ENCODE results near the gene CHRNG. TPM values are rescaled to one million over a fixed set of nuclear protein-coding genes. Genes with fewer than 3 reads are reported as not detected.

The CHRNG gene
- total and polyA plus RNA-seq, 4 experiments from 2014 or later = not detected

DNA sequence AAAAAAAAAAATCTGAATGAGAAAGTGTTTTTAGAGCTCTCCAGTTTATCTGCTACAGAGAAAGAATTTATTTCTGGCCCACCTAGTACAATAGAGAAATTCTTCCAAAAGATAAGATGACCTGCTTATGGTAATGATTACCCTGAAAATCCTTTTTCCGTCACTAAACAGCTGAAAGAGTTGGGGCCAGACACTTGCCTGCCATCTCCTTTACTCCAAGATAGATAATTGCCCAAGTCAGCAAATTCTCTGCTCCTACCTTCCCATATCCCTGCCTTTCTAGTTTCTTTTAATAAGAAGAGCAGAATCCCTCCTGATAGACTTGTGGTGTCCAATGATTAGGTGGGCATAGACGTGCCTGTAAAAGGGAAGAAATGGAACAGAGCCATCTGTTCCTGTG, 39.1 kb downstream of the CHRNG start:
- no peaks in the 10 kb centered on the region for H3K4me1 ChIP-seq (ENCODE audit: insufficient read depth, low read length)
- no peaks in the 10 kb centered on the region for H3K9me3 ChIP-seq (ENCODE audit: control insufficient read depth in 1 of 2, low read length in 2 of 2)
- H3K27me3 ChIP-seq (ENCODE audit: insufficient read depth, low read length) = no peaks in the 10 kb centered on the region
- H3K36me3 ChIP-seq (ENCODE audit: insufficient read depth, low read length) = peaks cover 23% of the 10 kb centered on the region
- peaks cover 0 to 2% (median 0%) of the 10 kb centered on the region in 4 donors for H3K4me1 Mint-ChIP-seq
- H3K27ac ChIP-seq (ENCODE audit: low read depth, low read length) = no peak overlapping the region
- DNase-seq = no peak
- intact Hi-C loops (cut with micrococcal nuclease) = no loop called here
- H3K36me3 Mint-ChIP-seq = peaks cover 67 to 76% of the 10 kb centered on the region in 2 donors
- no peaks in the 10 kb centered on the region for H3K27me3 Mint-ChIP-seq
- ChIA-PET CTCF (ENCODE audit: partially characterized antibody) (interaction anchor here (1.5 kb wide), 1 partner anchor 8 kb away, joined by 3 read pairs; no protein-coding TSS in a partner anchor), POLR2A (ENCODE audit: partially characterized antibody) (no interaction called here)
- H3K9me3 Mint-ChIP-seq = peaks cover 0 to 2% (median 0%) of the 10 kb centered on the region in 8 donors
- H3K27ac Mint-ChIP-seq = no peak overlapping the region
- H3K4me3 ChIP-seq (ENCODE audit: low read length in 2 of 2) = no peak overlapping the region
- H3K4me3 Mint-ChIP-seq = no peak overlapping the region

DNA sequence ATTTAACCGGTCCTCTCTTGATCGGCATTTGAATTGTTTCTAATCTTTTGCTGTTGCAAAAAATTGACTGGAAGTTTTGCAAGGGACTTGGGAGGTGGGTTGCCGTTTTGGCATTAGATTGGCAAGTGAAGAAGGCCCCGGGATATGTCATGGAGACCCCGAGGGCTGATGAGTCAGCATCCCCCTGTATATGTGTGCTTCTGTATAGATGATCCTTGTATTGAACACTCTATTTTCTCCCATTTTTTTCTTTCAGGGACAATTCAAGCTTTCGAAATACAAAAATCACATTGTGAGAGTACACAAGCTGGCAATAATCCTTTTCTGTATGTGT, 41.1 kb downstream of the CHRNG start:
- Histone ChIP-seq H3K36me3 (ENCODE audit: insufficient read depth, low read length) (peaks cover 14% of the 10 kb centered on the region), H3K4me3 (ENCODE audit: low read length in 2 of 2) (no peak overlapping the region), H3K27ac (ENCODE audit: low read depth, low read length) (no peak overlapping the region), H3K27me3 (ENCODE audit: insufficient read depth, low read length) (no peaks in the 10 kb centered on the region), H3K4me1 (ENCODE audit: insufficient read depth, low read length) (no peaks in the 10 kb centered on the region), H3K9me3 (ENCODE audit: control insufficient read depth in 1 of 2, low read length in 2 of 2) (no peaks in the 10 kb centered on the region)
- peaks cover 0 to 2% (median 0%) of the 10 kb centered on the region in 4 donors for H3K4me1 Mint-ChIP-seq
- peaks cover 0 to 2% (median 0%) of the 10 kb centered on the region in 8 donors for H3K9me3 Mint-ChIP-seq
- H3K36me3 Mint-ChIP-seq = peaks cover 67 to 70% of the 10 kb centered on the region in 2 donors
- ChIA-PET POLR2A (ENCODE audit: partially characterized antibody) (no interaction called here), CTCF (ENCODE audit: partially characterized antibody) (no interaction called here)
- DNase-seq = no peak
- no peak overlapping the region for H3K4me3 Mint-ChIP-seq
- intact Hi-C loops (cut with micrococcal nuclease) = no loop called here
- peak overlapping the region in 1 of 7 donors; percentile 29 for H3K27ac Mint-ChIP-seq
- H3K27me3 Mint-ChIP-seq = no peaks in the 10 kb centered on the region

DNA sequence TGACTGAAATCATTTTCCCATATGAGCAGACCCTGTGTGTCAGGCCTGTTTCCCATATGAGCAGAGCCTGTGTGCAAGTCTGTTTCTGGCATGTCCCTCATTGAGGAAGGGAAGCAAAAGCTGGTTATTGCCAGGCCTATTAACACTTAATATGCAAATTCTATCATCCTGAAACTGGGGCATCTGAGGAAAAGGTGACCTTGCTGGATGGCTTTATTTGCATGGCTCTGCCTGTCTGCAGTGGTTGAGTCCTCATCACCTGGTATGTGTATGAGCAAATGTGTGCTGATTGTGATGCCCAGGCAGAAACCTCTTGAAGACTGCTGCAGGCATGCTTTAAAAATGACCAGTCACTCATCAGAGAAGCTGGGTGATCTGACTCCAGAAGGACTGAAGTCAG, 42.2 kb downstream of the CHRNG start:
- Histone ChIP-seq H3K36me3 (ENCODE audit: insufficient read depth, low read length) (peaks cover 14% of the 10 kb centered on the region), H3K4me3 (ENCODE audit: low read length in 2 of 2) (no peak overlapping the region)

DNA sequence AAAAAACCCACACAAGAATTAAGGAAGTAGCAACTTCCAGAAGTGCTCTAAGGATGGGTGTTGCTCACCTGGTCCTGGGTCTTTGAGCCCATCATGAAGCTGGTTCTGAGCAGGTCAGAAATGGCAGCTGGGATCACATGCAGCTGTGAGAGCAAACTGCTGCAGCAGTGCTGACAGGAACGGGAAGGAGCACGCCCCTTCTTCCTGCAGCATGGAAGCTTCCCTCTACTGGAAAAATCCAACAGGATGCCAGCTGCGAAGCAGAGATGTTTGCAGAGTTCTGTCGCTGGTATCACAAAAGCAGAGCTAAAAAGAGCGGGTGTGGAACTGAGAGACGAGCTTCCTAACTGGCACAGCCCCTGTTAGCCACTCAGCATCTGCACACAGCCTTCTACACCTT, 44.7 kb downstream of the CHRNG start:
- H3K4me1 Mint-ChIP-seq = no peaks in the 10 kb centered on the region
- H3K36me3 Mint-ChIP-seq = peaks cover 49 to 51% of the 10 kb centered on the region in 2 donors
- H3K4me3 Mint-ChIP-seq = no peak overlapping the region
- H3K4me3 ChIP-seq (ENCODE audit: low read length in 2 of 2) = no peak overlapping the region
- intact Hi-C loops (cut with micrococcal nuclease) = no loop called here
- peaks cover 0 to 2% (median 0%) of the 10 kb centered on the region in 8 donors for H3K9me3 Mint-ChIP-seq
- ChIA-PET CTCF (ENCODE audit: partially characterized antibody) (no interaction called here), POLR2A (ENCODE audit: partially characterized antibody) (no interaction called here)
- no peak overlapping the region for H3K27ac ChIP-seq (ENCODE audit: low read depth, low read length)
- H3K4me1 ChIP-seq (ENCODE audit: insufficient read depth, low read length) = no peaks in the 10 kb centered on the region
- H3K27me3 ChIP-seq (ENCODE audit: insufficient read depth, low read length) = no peaks in the 10 kb centered on the region
- peaks cover 14% of the 10 kb centered on the region for H3K36me3 ChIP-seq (ENCODE audit: insufficient read depth, low read length)
- H3K9me3 ChIP-seq (ENCODE audit: control insufficient read depth in 1 of 2, low read length in 2 of 2) = no peaks in the 10 kb centered on the region
- H3K27me3 Mint-ChIP-seq = peaks cover 0 to 1% of the 10 kb centered on the region in 2 donors
- no peak for DNase-seq
- no peak overlapping the region for H3K27ac Mint-ChIP-seq

More for the DNA sequence above, 42.2 kb downstream of the CHRNG start:
- no peak for DNase-seq
- POLR2A ChIA-PET (ENCODE audit: partially characterized antibody) = interaction anchor here (1.3 kb wide), 1 partner anchor 31 kb away, joined by 4 read pairs; the partner anchor contains the start of genes EIF4E2 and TIGD1
- Mint-ChIP-seq H3K36me3 (peaks cover 61 to 63% of the 10 kb centered on the region in 2 donors), H3K27ac (no peak overlapping the region), H3K9me3 (peaks cover 0 to 2% (median 0%) of the 10 kb centered on the region in 8 donors), H3K4me3 (no peak overlapping the region), H3K4me1 (peaks cover 0 to 2% (median 0%) of the 10 kb centered on the region in 4 donors), H3K27me3 (no peaks in the 10 kb centered on the region)
- H3K27me3 ChIP-seq (ENCODE audit: insufficient read depth, low read length) = no peaks in the 10 kb centered on the region
- CTCF ChIA-PET (ENCODE audit: partially characterized antibody) = interaction anchor here (0.6 kb wide), 1 partner anchor 24 kb away, joined by 3 read pairs; no protein-coding TSS in a partner anchor
- H3K9me3 ChIP-seq (ENCODE audit: control insufficient read depth in 1 of 2, low read length in 2 of 2) = no peaks in the 10 kb centered on the region
- H3K27ac ChIP-seq (ENCODE audit: low read depth, low read length) = no peak overlapping the region
- no peaks in the 10 kb centered on the region for H3K4me1 ChIP-seq (ENCODE audit: insufficient read depth, low read length)
- intact Hi-C loops (cut with micrococcal nuclease) = no loop called here

DNA sequence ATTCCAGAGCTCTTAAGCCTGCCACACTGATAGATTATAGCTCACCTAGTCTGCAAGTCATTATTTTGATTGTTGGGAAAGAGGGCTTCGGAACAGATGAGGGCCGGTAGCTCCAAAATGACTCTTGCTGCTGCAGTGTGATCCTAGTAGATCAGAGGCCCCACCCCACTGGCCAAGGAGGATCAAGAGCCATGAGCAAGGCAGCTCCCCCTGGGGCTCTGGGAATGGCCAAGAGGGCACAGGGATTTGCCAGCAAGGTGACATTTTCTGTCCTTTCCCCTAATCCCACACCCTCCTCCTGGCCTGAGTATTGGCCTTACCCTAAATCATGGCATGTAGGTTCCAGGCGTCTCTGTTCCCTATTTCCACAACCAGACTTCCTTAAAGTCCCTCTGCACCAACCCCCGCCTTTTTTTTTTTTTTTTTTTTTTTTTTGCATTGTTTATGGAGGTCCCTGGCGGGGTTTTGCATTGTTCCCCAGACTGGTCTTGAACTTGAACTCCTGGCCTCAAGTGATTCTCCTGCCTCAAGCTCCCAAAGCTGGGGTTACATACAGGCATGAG, 47.5 kb downstream of the CHRNG start:
- peaks cover 0 to 2% (median 0%) of the 10 kb centered on the region in 8 donors for H3K9me3 Mint-ChIP-seq
- peaks cover 29 to 31% of the 10 kb centered on the region in 2 donors for H3K36me3 Mint-ChIP-seq

DNA sequence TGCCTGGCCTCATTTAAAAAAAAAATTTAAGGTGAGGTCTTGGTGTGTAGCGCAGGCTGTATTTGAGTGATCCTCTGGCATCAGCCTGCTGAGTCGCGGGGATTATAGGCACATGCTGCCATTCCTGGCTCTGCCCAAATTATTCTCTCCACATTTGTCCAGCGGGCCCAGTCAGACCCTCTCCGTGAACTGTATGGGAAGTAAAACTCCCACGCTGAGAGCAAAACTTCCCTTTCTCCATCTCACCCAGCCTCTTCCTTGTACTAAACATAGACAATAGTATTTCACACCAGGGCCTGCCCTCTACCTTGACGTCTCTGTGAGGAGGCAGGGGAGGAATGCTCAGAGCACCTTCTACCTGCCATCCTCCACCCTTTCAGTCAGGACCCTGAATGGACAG, 48.0 kb downstream of the CHRNG start:
- Histone ChIP-seq H3K27ac (ENCODE audit: low read depth, low read length) (no peak overlapping the region), H3K4me3 (ENCODE audit: low read length in 2 of 2) (no peak overlapping the region), H3K9me3 (ENCODE audit: control insufficient read depth in 1 of 2, low read length in 2 of 2) (no peaks in the 10 kb centered on the region), H3K36me3 (ENCODE audit: insufficient read depth, low read length) (no peaks in the 10 kb centered on the region), H3K4me1 (ENCODE audit: insufficient read depth, low read length) (no peaks in the 10 kb centered on the region), H3K27me3 (ENCODE audit: insufficient read depth, low read length) (no peaks in the 10 kb centered on the region)
- Mint-ChIP-seq H3K36me3 (peaks cover 24 to 26% of the 10 kb centered on the region in 2 donors), H3K9me3 (no peaks in the 10 kb centered on the region), H3K27ac (no peak overlapping the region), H3K27me3 (peaks cover 0 to 1% of the 10 kb centered on the region in 2 donors), H3K4me3 (no peak overlapping the region), H3K4me1 (no peaks in the 10 kb centered on the region)
- no peak for DNase-seq
- POLR2A ChIA-PET (ENCODE audit: partially characterized antibody) = no interaction called here
- CTCF ChIA-PET (ENCODE audit: partially characterized antibody) = interaction anchor here (1.0 to 1.1 kb wide), 2 partner anchors 10 to 18 kb away, joined by 3 read pairs; no protein-coding TSS in a partner anchor
- intact Hi-C loops (cut with micrococcal nuclease) = no loop called here

More for the DNA sequence above, 47.5 kb downstream of the CHRNG start:
- POLR2A ChIA-PET (ENCODE audit: partially characterized antibody) = interaction anchor here (1.2 kb wide), 1 partner anchor 18 kb away, joined by 3 read pairs; no protein-coding TSS in a partner anchor
- H3K4me1 ChIP-seq (ENCODE audit: insufficient read depth, low read length) = no peaks in the 10 kb centered on the region
- Mint-ChIP-seq H3K4me1 (no peaks in the 10 kb centered on the region), H3K27me3 (peaks cover 0 to 1% of the 10 kb centered on the region in 2 donors), H3K27ac (no peak overlapping the region), H3K4me3 (no peak overlapping the region)
- CTCF ChIA-PET (ENCODE audit: partially characterized antibody) = interaction anchor here (1.0 to 1.1 kb wide), 2 partner anchors 9 to 19 kb away, joined by 3 read pairs; no protein-coding TSS in a partner anchor
- no peaks in the 10 kb centered on the region for H3K27me3 ChIP-seq (ENCODE audit: insufficient read depth, low read length)
- no peak overlapping the region for H3K4me3 ChIP-seq (ENCODE audit: low read length in 2 of 2)
- H3K27ac ChIP-seq (ENCODE audit: low read depth, low read length) = no peak overlapping the region
- peaks cover 1% of the 10 kb centered on the region for H3K36me3 ChIP-seq (ENCODE audit: insufficient read depth, low read length)
- H3K9me3 ChIP-seq (ENCODE audit: control insufficient read depth in 1 of 2, low read length in 2 of 2) = no peaks in the 10 kb centered on the region
- intact Hi-C loops (cut with micrococcal nuclease) = no loop called here
- DNase-seq = no peak

DNA sequence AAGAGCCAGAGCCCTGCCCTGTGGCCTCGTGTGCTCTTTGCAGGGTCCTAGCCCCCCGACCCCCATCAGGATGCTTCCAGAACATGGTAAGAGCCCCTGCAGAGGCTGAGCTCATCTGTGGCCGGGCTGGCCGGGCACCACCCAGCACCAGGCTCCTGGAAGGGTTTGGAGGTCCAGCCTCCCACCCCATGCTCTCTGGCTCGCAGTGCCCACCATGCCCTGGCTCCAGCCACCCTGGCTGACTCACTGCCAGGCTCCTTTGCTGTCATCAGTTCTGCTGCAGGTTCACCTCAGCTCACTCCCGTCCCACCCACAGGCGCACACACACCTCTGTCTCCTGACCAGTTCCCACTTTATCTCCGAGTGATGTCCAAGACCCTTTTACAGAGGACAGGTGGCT, 48.5 kb downstream of the CHRNG start:
- POLR2A ChIA-PET (ENCODE audit: partially characterized antibody) = no interaction called here
- CTCF ChIA-PET (ENCODE audit: partially characterized antibody) = no interaction called here
- no peaks in the 10 kb centered on the region for H3K36me3 ChIP-seq (ENCODE audit: insufficient read depth, low read length)
- H3K27ac ChIP-seq (ENCODE audit: low read depth, low read length) = no peak overlapping the region
- no peak overlapping the region for H3K4me3 Mint-ChIP-seq
- peaks cover 0 to 1% of the 10 kb centered on the region in 2 donors for H3K27me3 Mint-ChIP-seq
- H3K9me3 ChIP-seq (ENCODE audit: control insufficient read depth in 1 of 2, low read length in 2 of 2) = no peaks in the 10 kb centered on the region
- peaks cover 18 to 21% of the 10 kb centered on the region in 2 donors for H3K36me3 Mint-ChIP-seq
- H3K4me1 Mint-ChIP-seq = no peaks in the 10 kb centered on the region
- no peaks in the 10 kb centered on the region for H3K4me1 ChIP-seq (ENCODE audit: insufficient read depth, low read length)
- intact Hi-C loops (cut with micrococcal nuclease) = no loop called here
- H3K4me3 ChIP-seq (ENCODE audit: low read length in 2 of 2) = no peak overlapping the region
- DNase-seq = no peak
- no peaks in the 10 kb centered on the region for H3K27me3 ChIP-seq (ENCODE audit: insufficient read depth, low read length)
- H3K9me3 Mint-ChIP-seq = no peaks in the 10 kb centered on the region
- no peak overlapping the region for H3K27ac Mint-ChIP-seq

All from CD4-positive, alpha-beta memory T cell (primary cell).